Activated CD4-positive, alpha-beta memory T cell treated with anti-CD3 and anti-CD28 coated beads, Interleukin-2, amount 10 ng/mL, durations not matched to agents 7 days and 5 days (primary cell): ENCODE data around the gene AP1G2. TPM values are rescaled to one million over a fixed set of nuclear protein-coding genes. Genes with fewer than 3 reads are reported as not detected.

Experiments used
- CTCF ChIA-PET: fragments of 350-600 bp; sonication (Branson Sonifier 250); formaldehyde crosslinking; loops from one replicate; lab custom pipeline; 2021; ENCODE audit warnings: antibody characterized with exemption, inconsistent platforms; lab: Charles Lee
- POLR2A ChIA-PET: fragments of 350-600 bp; sonication (Branson Sonifier 250); formaldehyde crosslinking; loops from one replicate; lab custom pipeline; 2021; ENCODE audit warnings: antibody characterized with exemption; lab: Charles Lee
- DNase-seq: peaks from one replicate; pipeline ENCODE4 v3.0.0-alpha.2; 2020
- H3K27ac Mint-ChIP-seq: one replicate; pipeline ENCODE4 v1.8.0; 2021; ENCODE audit warnings: mild to moderate bottlenecking, mixed read lengths
- H3K27me3 Mint-ChIP-seq: one replicate; pipeline ENCODE4 v1.8.0; 2021; ENCODE audit warnings: mixed read lengths
- H3K36me3 Mint-ChIP-seq: one replicate; pipeline ENCODE4 v1.8.0; 2021; ENCODE audit warnings: low read depth, mixed read lengths
- H3K4me1 Mint-ChIP-seq: one replicate; pipeline ENCODE4 v1.8.0; 2021; ENCODE audit warnings: mixed read lengths
- H3K4me3 Mint-ChIP-seq: one replicate; pipeline ENCODE4 v1.8.0; 2021; ENCODE audit warnings: mild to moderate bottlenecking, mixed read lengths
- H3K9me3 Mint-ChIP-seq: one replicate; pipeline ENCODE4 v1.8.0; 2021; ENCODE audit warnings: mixed read lengths
- total RNA-seq, 2 experiments: library from RNA; stranded (reverse); gene quantifications; one replicate each; pipeline ENCODE4 v1.2.3, GENCODE V29; 2021

The AP1G2 gene
- total RNA-seq, 2 experiments from 2014 or later = 263 to 275 TPM

DNA sequence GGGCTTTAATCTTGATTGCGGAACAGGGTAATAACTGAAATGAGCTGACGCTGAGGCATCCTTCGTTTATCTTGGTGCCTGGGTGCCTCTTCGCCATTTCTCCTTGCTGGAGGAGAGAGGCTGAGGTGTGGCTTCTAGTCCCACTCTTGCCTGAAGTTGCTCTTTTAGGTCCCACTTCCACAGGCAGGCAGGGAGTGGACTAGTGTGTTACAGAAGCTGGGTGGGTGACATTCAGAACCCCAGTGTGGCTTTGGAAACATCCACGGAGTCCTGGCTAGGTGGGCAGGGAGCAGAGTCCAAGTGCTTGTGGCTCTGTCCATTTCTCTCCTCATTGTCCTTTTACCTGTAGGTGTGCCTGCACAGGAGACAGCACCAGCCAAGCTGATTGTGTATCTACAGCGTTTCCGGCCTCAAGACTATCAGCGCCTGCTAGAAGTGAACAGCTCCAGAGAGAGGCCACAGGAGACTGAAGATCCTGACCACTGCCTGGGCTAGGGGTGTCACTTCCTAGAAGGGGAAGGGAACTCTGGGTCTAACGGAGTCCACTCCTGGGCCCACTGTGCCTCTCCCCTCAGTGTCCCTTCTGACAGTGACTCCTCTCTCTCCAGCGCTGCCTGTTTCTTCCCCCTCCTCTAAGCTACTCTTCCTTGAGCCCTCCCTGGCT lies 9.1 kb downstream of the AP1G2 start:
- Mint-ChIP-seq H3K9me3 (no peaks in the 10 kb centered on the region), H3K27ac (peak overlapping the region; percentile 58), H3K4me3 (no peak overlapping the region), H3K36me3 (peaks cover 46% of the 10 kb centered on the region), H3K4me1 (peaks cover 42% of the 10 kb centered on the region), H3K27me3 (no peaks in the 10 kb centered on the region)
- ChIA-PET CTCF (interaction anchor here (0.6 to 9.3 kb wide), 7 partner anchors 9 to 533 kb away, joined by 3 to 148 read pairs (median 4); partner anchors contain the start of gene AP1G2), POLR2A (interaction anchor here (1.3 to 3.0 kb wide), 4 partner anchors 9 to 237 kb away, joined by 3 to 16 read pairs (median 9); partner anchors contain the start of genes AP1G2 and PABPN1)
- DNase-seq = no peak

DNA sequence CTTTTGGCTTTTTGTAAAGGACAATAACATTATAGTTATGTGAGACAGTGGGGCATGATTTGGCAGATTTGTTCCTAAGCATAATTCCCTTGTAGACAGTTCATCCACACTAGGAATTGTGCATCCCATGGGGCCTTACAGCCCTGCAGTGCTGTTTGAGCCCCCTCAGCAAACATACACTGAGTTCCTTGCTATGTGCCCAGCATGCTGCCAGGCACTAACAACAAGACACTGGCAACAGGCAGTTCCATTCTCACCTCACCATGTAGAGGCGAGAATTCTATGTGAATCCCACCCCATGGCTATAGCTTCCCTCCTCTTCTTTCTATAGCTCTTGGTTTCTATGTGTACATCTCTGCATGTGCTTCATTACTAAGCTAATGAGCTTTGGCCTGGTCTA lies 9.6 kb downstream of the AP1G2 start:
- Mint-ChIP-seq H3K4me1 (peaks cover 42% of the 10 kb centered on the region), H3K9me3 (no peaks in the 10 kb centered on the region), H3K36me3 (peaks cover 41% of the 10 kb centered on the region), H3K27me3 (no peaks in the 10 kb centered on the region), H3K27ac (peak overlapping the region; percentile 58), H3K4me3 (peak overlapping the region; percentile 53)
- ChIA-PET POLR2A (interaction anchor here (1.4 to 3.0 kb wide), 3 partner anchors 9 to 236 kb away, joined by 4 to 16 read pairs (median 14); partner anchors contain the start of genes AP1G2 and PABPN1), CTCF (interaction anchor here (0.7 to 9.3 kb wide), 5 partner anchors 10 to 79 kb away, joined by 3 to 148 read pairs (median 4); partner anchors contain the start of gene AP1G2)
- no peak for DNase-seq

DNA sequence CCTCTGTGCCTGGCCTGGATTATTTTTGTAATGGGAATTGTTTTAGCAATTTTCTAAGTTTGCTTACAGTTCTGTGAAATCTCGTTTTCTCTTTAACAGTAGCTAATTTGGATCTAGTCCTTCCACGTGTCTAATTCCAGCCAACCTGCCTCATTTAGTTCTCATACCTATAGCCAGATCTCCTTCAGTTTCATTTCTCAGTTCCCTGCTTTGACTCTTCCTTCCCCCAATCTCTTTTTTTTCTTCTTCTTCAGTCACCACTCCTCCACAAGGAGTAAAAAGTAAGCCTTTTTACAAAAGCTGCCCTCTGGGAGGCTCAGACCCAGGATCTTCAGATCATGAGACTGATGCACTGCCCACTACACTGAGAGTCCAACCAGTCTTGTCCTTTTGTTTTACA lies 10.1 kb downstream of the AP1G2 start:
- peak overlapping the region; percentile 58 for H3K27ac Mint-ChIP-seq
- H3K27me3 Mint-ChIP-seq = no peaks in the 10 kb centered on the region
- peaks cover 40% of the 10 kb centered on the region for H3K4me1 Mint-ChIP-seq
- H3K9me3 Mint-ChIP-seq = no peaks in the 10 kb centered on the region
- peaks cover 37% of the 10 kb centered on the region for H3K36me3 Mint-ChIP-seq
- H3K4me3 Mint-ChIP-seq = peak overlapping the region; percentile 53
- ChIA-PET CTCF (interaction anchor here (0.9 to 9.3 kb wide), 4 partner anchors 32 to 437 kb away, joined by 3 to 148 read pairs (median 3); no protein-coding TSS in a partner anchor), POLR2A (interaction anchor here (0.7 to 3.0 kb wide), 4 partner anchors 10 to 236 kb away, joined by 4 to 16 read pairs (median 4); partner anchors contain the start of genes AP1G2 and PABPN1)
- no peak for DNase-seq

DNA sequence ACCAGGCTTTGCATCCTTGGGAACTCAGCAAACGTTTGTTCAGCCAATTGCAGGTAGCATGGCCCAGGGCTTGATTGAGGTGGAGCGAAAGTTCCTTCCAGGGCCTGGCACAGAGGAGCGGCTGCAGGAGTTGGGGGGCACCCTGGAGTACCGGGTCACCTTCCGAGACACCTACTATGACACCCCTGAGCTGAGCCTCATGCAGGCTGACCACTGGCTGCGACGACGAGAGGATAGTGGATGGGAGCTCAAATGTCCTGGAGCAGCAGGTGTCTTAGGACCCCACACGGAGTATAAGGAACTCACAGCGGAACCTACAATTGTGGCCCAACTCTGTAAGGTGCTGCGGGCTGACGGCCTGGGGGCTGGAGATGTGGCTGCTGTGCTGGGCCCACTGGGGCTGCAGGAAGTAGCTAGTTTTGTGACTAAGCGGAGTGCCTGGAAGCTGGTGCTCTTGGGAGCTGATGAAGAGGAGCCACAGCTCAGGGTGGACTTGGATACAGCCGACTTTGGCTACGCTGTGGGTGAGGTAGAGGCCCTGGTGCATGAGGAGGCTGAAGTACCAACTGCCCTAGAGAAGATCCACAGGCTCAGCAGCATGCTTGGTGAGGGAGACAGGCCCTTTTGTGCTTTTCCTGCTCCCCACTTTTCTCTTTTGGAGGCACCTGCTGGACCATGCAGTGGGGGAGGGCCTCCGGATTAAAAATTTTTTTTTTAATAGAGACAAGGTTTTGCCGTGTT lies 10.7 kb downstream of the AP1G2 start:
- Mint-ChIP-seq H3K4me1 (peaks cover 42% of the 10 kb centered on the region), H3K36me3 (peaks cover 32% of the 10 kb centered on the region), H3K4me3 (peak overlapping the region; percentile 97), H3K27ac (peak overlapping the region; percentile 90), H3K9me3 (no peaks in the 10 kb centered on the region), H3K27me3 (no peaks in the 10 kb centered on the region)
- CTCF ChIA-PET = interaction anchor here (0.6 to 9.3 kb wide), 6 partner anchors 10 to 792 kb away, joined by 3 to 148 read pairs (median 3); no protein-coding TSS in a partner anchor
- POLR2A ChIA-PET = interaction anchor here (0.7 to 3.0 kb wide), 4 partner anchors 8 to 82 kb away, joined by 3 to 16 read pairs (median 4); partner anchors contain the start of gene AP1G2
- no peak for DNase-seq

DNA sequence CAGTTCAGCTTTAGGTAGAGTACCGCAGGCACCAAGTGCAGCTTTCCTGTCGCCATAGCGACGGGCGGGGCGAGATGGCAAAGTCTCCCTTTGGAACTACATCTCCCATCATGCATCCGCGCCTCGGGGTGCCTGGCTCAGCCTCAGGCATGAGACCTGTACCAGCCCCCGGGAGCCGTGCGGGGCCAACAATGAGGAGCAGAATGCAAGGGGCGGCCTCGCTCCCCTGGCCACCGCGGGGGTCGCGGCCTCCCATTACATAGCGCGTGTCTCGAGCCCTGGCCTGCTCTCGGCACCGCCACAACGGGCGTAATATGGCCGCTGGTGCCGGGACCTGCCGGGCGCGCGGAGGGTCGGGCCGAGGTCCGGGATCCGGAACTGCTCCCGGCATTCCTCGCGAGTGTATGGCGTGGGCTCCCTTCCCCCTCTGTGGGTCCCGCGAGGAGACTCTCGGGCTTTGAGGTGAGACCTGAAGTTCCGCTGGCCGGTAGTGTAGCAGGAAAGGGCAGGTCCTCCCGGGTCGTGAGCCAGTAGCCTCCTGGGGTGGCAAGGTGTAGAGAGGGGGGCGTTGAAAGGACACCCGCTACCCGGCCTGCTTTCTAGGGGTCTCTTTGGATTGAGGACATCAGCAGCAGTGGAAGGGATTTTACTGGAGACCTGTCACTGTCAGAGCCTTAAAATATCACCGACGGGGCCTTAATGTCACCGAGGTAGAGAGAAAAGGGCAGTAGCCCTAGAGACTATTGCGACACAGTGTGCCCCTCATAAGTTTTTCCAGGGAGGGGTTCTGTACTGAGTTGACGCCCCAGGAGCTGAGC lies 11.5 kb downstream of the AP1G2 start, which contains the start of gene THTPA:
Gene THTPA (plus strand): TSS at position 390 of the 818 bp plus-strand sequence. CDS start 487 bp downstream, outside the sequence.
- H3K27me3 Mint-ChIP-seq = no peaks in the 10 kb centered on the region
- ChIA-PET CTCF (interaction anchor here (0.6 to 9.3 kb wide), 6 partner anchors 11 to 791 kb away, joined by 3 to 148 read pairs (median 4); partner anchors contain the start of gene AP1G2), POLR2A (interaction anchor here (0.6 to 3.0 kb wide), 7 partner anchors 9 to 256 kb away, joined by 3 to 16 read pairs (median 4); partner anchors contain the start of gene AP1G2)
- DNase-seq = peak; percentile 95
- peak within 1 kb of the TSS; percentile 90 for H3K27ac Mint-ChIP-seq
- H3K4me3 Mint-ChIP-seq = peak within 1 kb of the TSS; percentile 97
- H3K36me3 Mint-ChIP-seq = peaks cover 24% of the 10 kb centered on the region
- peaks cover 43% of the 10 kb centered on the region for H3K4me1 Mint-ChIP-seq
- no peaks in the 10 kb centered on the region for H3K9me3 Mint-ChIP-seq

DNA sequence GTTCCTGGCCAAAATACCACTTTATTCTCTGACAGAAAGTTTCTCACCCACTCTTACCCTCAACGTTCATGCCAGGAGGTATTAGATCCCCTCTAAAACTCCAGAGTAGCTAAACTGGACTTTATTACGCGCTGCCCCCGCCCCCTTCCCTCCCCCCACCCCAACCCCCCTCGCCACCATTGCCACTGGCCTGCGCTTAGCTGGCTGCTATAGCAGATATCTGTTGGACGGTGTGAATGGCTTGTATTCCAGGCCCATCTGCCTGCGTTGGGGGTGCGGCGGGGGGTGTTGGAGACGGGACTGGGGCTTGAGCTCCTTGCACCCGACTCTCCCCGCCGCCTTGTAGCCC lies 12.1 kb downstream of the AP1G2 start:
- H3K4me3 Mint-ChIP-seq = peak overlapping the region; percentile 97
- peaks cover 40% of the 10 kb centered on the region for H3K4me1 Mint-ChIP-seq
- peak overlapping the region; percentile 90 for H3K27ac Mint-ChIP-seq
- DNase-seq = no peak
- no peaks in the 10 kb centered on the region for H3K27me3 Mint-ChIP-seq
- H3K36me3 Mint-ChIP-seq = peaks cover 19% of the 10 kb centered on the region
- CTCF ChIA-PET = interaction anchor here (0.9 to 9.3 kb wide), 2 partner anchors 12 to 77 kb away, joined by 5 to 148 read pairs; partner anchors contain the start of gene AP1G2
- no peaks in the 10 kb centered on the region for H3K9me3 Mint-ChIP-seq
- POLR2A ChIA-PET = interaction anchor here (0.6 to 1.0 kb wide), 4 partner anchors 12 to 255 kb away, joined by 3 to 11 read pairs (median 4); partner anchors contain the start of gene AP1G2

DNA sequence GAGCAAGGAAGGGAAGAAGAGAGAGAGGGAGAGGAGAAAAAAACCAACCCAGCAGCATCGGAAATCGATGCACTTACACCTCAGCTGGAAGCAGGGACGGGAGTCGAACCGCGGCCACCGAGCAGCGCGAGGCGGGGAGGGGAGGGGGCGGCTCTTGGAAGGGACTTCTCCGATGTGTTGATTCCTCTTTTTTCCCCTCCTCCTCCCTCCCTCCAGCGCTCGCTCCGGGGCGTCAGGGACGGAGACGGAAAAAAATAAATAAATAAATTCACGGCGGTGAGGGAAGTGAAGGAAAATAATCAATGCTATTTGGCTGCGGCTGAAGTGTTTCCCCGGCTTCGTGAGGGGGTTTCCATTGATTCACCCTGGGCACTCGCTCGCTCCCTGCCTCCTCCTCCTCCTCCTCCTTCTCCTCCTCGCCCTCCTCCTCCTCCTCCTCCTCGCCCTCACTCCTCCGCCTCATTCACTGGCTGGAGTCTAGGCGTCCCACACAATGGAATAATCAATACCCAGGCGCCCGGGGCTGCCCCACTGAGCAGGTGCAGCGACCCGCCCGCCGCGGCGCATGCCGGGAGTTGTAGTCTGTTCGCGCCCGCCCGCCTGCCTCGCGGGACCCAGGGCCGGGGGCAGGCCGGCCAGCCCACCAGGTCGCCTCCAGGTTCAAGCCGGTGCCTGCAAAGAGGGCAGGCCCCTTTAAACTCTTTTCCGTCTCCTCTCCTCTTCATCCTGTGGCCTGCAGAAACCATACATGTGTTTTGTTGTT lies 16.1 kb downstream of the AP1G2 start, which contains the start of gene ZFHX2:
Gene ZFHX2 (minus strand): TSS at position 500 of the 763 bp plus-strand sequence. CDS start 16,440 bp downstream, outside the sequence.
- peak within 1 kb of the TSS; percentile 18 for H3K4me3 Mint-ChIP-seq
- H3K27ac Mint-ChIP-seq = peak within 1 kb of the TSS; percentile 44
- peaks cover 15% of the 10 kb centered on the region for H3K4me1 Mint-ChIP-seq
- DNase-seq = peak; percentile 80
- POLR2A ChIA-PET = interaction anchor here (1.0 to 1.1 kb wide), 3 partner anchors 16 to 231 kb away, joined by 3 to 5 read pairs (median 4); partner anchors contain the start of genes AP1G2, NGDN and PABPN1
- H3K27me3 Mint-ChIP-seq = no peaks in the 10 kb centered on the region
- H3K36me3 Mint-ChIP-seq = no peaks in the 10 kb centered on the region
- CTCF ChIA-PET = interaction anchor here (0.8 to 2.1 kb wide), 4 partner anchors 10 to 95 kb away, joined by 3 to 14 read pairs (median 3); no protein-coding TSS in a partner anchor
- H3K9me3 Mint-ChIP-seq = no peaks in the 10 kb centered on the region

DNA sequence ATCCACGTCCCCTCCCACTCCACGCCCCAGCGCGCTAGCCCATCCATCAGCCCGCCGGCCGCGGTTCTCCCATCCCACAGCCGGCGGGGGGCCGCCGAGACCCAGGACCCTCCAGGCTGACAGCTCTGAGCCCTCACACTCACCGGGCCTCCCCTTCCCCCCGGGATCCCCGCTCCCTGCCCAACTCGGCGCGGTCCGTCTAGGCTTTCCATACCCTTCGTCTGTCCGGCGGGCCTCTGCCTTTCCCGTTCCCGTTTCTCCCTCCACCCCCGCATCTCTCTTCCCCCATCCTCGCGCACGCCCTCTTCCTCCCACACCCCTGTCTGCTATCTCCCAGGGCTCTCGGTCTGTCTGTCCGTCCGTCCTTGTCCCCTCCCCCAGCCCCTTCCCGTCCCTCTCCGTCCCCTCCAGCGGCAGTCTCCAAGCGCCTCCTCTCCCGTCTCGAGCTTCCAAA lies 16.8 kb downstream of the AP1G2 start:
- H3K27me3 Mint-ChIP-seq = no peaks in the 10 kb centered on the region
- POLR2A ChIA-PET = interaction anchor here (1.0 kb wide), 1 partner anchor 81 kb away, joined by 3 read pairs; the partner anchor contains the start of gene NGDN
- no peak for DNase-seq
- no peak overlapping the region for H3K4me3 Mint-ChIP-seq
- H3K4me1 Mint-ChIP-seq = peaks cover 11% of the 10 kb centered on the region
- H3K27ac Mint-ChIP-seq = no peak overlapping the region
- H3K36me3 Mint-ChIP-seq = no peaks in the 10 kb centered on the region
- no peaks in the 10 kb centered on the region for H3K9me3 Mint-ChIP-seq
- CTCF ChIA-PET = interaction anchor here (1.6 to 2.1 kb wide), 2 partner anchors 10 to 13 kb away, joined by 3 to 14 read pairs; no protein-coding TSS in a partner anchor

DNA sequence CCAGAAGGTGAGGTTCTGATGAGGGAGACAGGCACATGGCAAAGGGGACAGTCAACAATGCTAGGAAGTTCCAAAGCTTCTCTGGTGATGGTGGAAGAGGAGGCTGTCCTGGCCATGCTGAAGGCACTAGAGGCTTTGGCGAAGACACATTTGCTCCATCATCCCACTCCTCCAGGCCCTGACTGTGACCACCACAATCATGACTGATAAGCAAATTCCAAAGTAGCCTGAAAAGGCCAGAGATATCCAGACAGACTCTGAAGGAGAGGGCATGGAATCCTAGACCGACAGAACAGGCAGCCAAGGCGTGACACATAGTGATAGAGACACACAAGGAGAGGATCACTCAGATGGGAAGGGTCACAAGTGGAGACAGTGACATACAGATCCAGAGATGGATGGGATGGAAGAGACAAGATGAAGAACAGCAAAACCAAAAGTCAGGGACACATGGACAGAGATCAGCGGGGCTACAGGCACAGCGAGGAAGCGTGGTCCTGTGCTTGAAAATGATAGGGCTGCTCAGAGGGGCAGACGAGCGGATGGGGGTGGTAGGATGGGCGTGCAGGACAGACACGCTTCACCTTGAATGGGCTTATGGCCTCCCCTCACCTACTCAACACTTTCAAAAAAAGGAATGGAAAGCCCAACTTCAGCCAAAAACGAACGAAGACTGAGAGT lies 17.3 kb downstream of the AP1G2 start:
- Mint-ChIP-seq H3K27me3 (no peaks in the 10 kb centered on the region), H3K4me3 (no peak overlapping the region), H3K4me1 (peaks cover 10% of the 10 kb centered on the region), H3K36me3 (no peaks in the 10 kb centered on the region), H3K27ac (no peak overlapping the region), H3K9me3 (no peaks in the 10 kb centered on the region)
- no peak for DNase-seq
- POLR2A ChIA-PET = interaction anchor here (1.0 kb wide), 1 partner anchor 80 kb away, joined by 3 read pairs; the partner anchor contains the start of gene NGDN
- CTCF ChIA-PET = no interaction called here
